ENCODE data around the gene DDX42.

DNA sequence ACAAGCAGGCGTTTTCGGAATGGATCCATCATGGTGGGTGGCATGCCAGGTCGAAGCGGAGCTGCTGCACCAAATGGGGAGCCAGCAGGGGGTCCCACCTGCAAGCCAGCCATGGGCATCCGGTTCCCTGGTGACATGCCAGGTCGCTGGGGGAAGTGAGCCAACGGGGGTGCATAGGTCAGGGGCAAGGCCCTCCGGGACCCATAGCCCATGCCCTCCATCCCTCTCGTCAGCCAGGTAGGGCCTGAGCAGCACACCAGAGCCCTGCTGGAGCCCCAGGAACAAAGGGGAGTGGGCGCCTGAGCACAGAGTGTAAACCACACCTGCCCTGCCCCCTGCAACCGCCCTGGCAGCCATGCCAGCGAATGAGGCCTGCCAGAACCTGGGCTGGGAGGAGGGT is 63.5 kb downstream of the DDX42 start:
- TF ChIP-seq CREB1 (CRISPR knock-in tag; IDR thresholded peaks at IDR 0.05) (no peak), NFYB (CRISPR knock-in tag; conservative IDR thresholded peaks at IDR 0.05; ENCODE audit: low read depth) (no peak), ESRRA (CRISPR knock-in tag; IDR thresholded peaks at IDR 0.05; ENCODE audit: borderline replicate concordance) (no peak), FOXK1 (CRISPR knock-in tag; IDR thresholded peaks at IDR 0.05) (no peak), CREM (CRISPR knock-in tag; IDR thresholded peaks at IDR 0.05) (no peak), CBFB (CRISPR knock-in tag; IDR thresholded peaks at IDR 0.05; ENCODE audit: low read depth) (no peak), ZBTB21 (CRISPR knock-in tag; IDR thresholded peaks at IDR 0.05; ENCODE audit: borderline replicate concordance) (no peak), SP1 (CRISPR knock-in tag; conservative IDR thresholded peaks at IDR 0.05) (no peak), TEAD4 (CRISPR knock-in tag; IDR thresholded peaks at IDR 0.05) (no peak)
- TF ChIP-seq, protein P1, sequence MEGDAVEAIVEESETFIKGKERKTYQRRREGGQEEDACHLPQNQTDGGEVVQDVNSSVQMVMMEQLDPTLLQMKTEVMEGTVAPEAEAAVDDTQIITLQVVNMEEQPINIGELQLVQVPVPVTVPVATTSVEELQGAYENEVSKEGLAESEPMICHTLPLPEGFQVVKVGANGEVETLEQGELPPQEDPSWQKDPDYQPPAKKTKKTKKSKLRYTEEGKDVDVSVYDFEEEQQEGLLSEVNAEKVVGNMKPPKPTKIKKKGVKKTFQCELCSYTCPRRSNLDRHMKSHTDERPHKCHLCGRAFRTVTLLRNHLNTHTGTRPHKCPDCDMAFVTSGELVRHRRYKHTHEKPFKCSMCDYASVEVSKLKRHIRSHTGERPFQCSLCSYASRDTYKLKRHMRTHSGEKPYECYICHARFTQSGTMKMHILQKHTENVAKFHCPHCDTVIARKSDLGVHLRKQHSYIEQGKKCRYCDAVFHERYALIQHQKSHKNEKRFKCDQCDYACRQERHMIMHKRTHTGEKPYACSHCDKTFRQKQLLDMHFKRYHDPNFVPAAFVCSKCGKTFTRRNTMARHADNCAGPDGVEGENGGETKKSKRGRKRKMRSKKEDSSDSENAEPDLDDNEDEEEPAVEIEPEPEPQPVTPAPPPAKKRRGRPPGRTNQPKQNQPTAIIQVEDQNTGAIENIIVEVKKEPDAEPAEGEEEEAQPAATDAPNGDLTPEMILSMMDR (IDR thresholded peaks at IDR 0.05) = no peak
- TF ChIP-seq, protein P2, sequence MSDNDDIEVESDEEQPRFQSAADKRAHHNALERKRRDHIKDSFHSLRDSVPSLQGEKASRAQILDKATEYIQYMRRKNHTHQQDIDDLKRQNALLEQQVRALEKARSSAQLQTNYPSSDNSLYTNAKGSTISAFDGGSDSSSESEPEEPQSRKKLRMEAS (CRISPR knock-in tag; IDR thresholded peaks at IDR 0.05) = no peak
- TF ChIP-seq, protein P3, sequence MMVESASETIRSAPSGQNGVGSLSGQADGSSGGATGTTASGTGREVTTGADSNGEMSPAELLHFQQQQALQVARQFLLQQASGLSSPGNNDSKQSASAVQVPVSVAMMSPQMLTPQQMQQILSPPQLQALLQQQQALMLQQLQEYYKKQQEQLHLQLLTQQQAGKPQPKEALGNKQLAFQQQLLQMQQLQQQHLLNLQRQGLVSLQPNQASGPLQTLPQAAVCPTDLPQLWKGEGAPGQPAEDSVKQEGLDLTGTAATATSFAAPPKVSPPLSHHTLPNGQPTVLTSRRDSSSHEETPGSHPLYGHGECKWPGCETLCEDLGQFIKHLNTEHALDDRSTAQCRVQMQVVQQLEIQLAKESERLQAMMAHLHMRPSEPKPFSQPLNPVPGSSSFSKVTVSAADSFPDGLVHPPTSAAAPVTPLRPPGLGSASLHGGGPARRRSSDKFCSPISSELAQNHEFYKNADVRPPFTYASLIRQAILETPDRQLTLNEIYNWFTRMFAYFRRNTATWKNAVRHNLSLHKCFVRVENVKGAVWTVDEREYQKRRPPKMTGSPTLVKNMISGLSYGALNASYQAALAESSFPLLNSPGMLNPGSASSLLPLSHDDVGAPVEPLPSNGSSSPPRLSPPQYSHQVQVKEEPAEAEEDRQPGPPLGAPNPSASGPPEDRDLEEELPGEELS (CRISPR knock-in tag; IDR thresholded peaks at IDR 0.05) = no peak
- TF ChIP-seq, protein P4, sequence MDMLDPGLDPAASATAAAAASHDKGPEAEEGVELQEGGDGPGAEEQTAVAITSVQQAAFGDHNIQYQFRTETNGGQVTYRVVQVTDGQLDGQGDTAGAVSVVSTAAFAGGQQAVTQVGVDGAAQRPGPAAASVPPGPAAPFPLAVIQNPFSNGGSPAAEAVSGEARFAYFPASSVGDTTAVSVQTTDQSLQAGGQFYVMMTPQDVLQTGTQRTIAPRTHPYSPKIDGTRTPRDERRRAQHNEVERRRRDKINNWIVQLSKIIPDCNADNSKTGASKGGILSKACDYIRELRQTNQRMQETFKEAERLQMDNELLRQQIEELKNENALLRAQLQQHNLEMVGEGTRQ (CRISPR knock-in tag; IDR thresholded peaks at IDR 0.05) = no peak

Data from WTC11 (cell line).